Uterus (tissue), 4 donors: ENCODE measurements around the gene FSHR. TPM values are rescaled to one million over a fixed set of nuclear protein-coding genes. Genes with fewer than 3 reads are reported as not detected.

ENCODE experiments used
- DNase-seq, 2 donors: peaks; one replicate each; pipeline ENCODE4 v3.0.0-alpha.2; 2019 to 2020
- H3K27ac ChIP-seq, 2 donors: fragments of 200-600 bp; sonication (generic); 1 replicate in 1 of 2; 2 replicates in 1 of 2; pipeline ENCODE4 v1.5.1; 2016 to 2018
- H3K27me3 ChIP-seq, 2 donors: fragments of 200-600 bp; sonication (generic); one replicate each; pipeline ENCODE4 v1.5.1; 2018 to 2019; ENCODE audit warnings: control low read depth in 1 of 2
- H3K36me3 ChIP-seq, 2 donors: fragments of 200-600 bp; sonication (generic); one replicate each; pipeline ENCODE4 v1.5.1; 2019; ENCODE audit warnings: control low read depth in 1 of 2
- H3K4me1 ChIP-seq, 2 donors: fragments of 200-600 bp; sonication (generic); one replicate each; pipeline ENCODE4 v1.5.1; 2018 to 2019; ENCODE audit warnings: control low read depth in 1 of 2
- H3K4me3 ChIP-seq, 2 donors: fragments of 200-600 bp; sonication (generic); 1 replicate in 1 of 2; 2 replicates in 1 of 2; pipeline ENCODE4 v1.5.1; 2018 to 2019; ENCODE audit warnings: mild to moderate bottlenecking in 1 of 2
- H3K9me3 ChIP-seq, 2 donors: fragments of 200-600 bp; sonication (generic); one replicate each; pipeline ENCODE4 v1.5.1; 2019; ENCODE audit warnings: control low read depth in 1 of 2
- POLR2A ChIP-seq, 2 donors: fragments of 450-650 bp; IDR thresholded peaks; one replicate each; pipeline ENCODE4 v1.6.1; 2016; ENCODE audit warnings: antibody characterized with exemption in 2 of 2, mild to moderate bottlenecking in 1 of 2, moderate library complexity in 1 of 2
- intact Hi-C: fragments of 100-400 bp; cut with DNase I; formaldehyde crosslinking; loops from one replicate; pipeline ENCODE4 v1.15.1; 2023; ENCODE audit warnings: low total_unique reads
- total RNA-seq, 4 donors: library from RNA; depleted of rRNA in 3 of 4; stranded (reverse); fragments of >200 nt in 3 of 4; gene quantifications; one replicate each; pipeline versions ENCODE4 v1.1.0 to v1.2.4, GENCODE V29; 2014 to 2023
- TF ChIP-seq, protein P1 (sequence below), 4 experiments: fragments of 200-600 bp in 2 of 4; fragments of 450-650 bp in 2 of 4; sonication (generic) in 2 of 4; IDR thresholded peaks; one replicate each; pipeline ENCODE4 v1.5.1; 2016 to 2019; ENCODE audit warnings: antibody characterized with exemption in 4 of 4, mild to moderate bottlenecking in 2 of 4, moderate library complexity in 1 of 4
- donor health status: DM: yes; HTN: yes; CAD: no.

The FSHR gene
- total RNA-seq, 4 donors from 2014 or later: not detected

GRCh38 chr2:49129034-49129433 is 25.3 kb downstream of the FSHR start:
- H3K27ac ChIP-seq: no peak overlapping the region
- intact Hi-C loops: no loop called here
- TF ChIP-seq, protein P1, sequence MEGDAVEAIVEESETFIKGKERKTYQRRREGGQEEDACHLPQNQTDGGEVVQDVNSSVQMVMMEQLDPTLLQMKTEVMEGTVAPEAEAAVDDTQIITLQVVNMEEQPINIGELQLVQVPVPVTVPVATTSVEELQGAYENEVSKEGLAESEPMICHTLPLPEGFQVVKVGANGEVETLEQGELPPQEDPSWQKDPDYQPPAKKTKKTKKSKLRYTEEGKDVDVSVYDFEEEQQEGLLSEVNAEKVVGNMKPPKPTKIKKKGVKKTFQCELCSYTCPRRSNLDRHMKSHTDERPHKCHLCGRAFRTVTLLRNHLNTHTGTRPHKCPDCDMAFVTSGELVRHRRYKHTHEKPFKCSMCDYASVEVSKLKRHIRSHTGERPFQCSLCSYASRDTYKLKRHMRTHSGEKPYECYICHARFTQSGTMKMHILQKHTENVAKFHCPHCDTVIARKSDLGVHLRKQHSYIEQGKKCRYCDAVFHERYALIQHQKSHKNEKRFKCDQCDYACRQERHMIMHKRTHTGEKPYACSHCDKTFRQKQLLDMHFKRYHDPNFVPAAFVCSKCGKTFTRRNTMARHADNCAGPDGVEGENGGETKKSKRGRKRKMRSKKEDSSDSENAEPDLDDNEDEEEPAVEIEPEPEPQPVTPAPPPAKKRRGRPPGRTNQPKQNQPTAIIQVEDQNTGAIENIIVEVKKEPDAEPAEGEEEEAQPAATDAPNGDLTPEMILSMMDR (IDR thresholded peaks at IDR 0.05): no peak
- no peak for TF ChIP-seq POLR2A (IDR thresholded peaks at IDR 0.05)
- H3K36me3 ChIP-seq: no peaks in the 10 kb centered on the region
- no peaks in the 10 kb centered on the region for H3K9me3 ChIP-seq
- H3K4me1 ChIP-seq: no peaks in the 10 kb centered on the region
- H3K4me3 ChIP-seq: no peak overlapping the region
- no peaks in the 10 kb centered on the region for H3K27me3 ChIP-seq
- DNase-seq: no peak

GRCh38 chr2:49123600-49123999 is 30.7 kb downstream of the FSHR start:
- intact Hi-C loops: no loop called here
- no peak for DNase-seq
- Histone ChIP-seq H3K9me3 (no peaks in the 10 kb centered on the region), H3K36me3 (no peaks in the 10 kb centered on the region), H3K4me3 (no peak overlapping the region), H3K4me1 (no peaks in the 10 kb centered on the region), H3K27ac (no peak overlapping the region), H3K27me3 (no peaks in the 10 kb centered on the region)
- TF ChIP-seq, protein P1 (IDR thresholded peaks at IDR 0.05): no peak
- no peak for TF ChIP-seq POLR2A (IDR thresholded peaks at IDR 0.05)

GRCh38 chr2:49122107-49122506 is 32.2 kb downstream of the FSHR start:
- DNase-seq: no peak
- intact Hi-C loops: no loop called here

GRCh38 chr2:49113046-49113445 is 41.3 kb downstream of the FSHR start:
- H3K4me3 ChIP-seq: no peak overlapping the region
- no peaks in the 10 kb centered on the region for H3K36me3 ChIP-seq
- H3K27me3 ChIP-seq: no peaks in the 10 kb centered on the region
- TF ChIP-seq POLR2A (IDR thresholded peaks at IDR 0.05): no peak
- TF ChIP-seq, protein P1 (IDR thresholded peaks at IDR 0.05): no peak
- H3K9me3 ChIP-seq: no peaks in the 10 kb centered on the region
- no peak for DNase-seq
- intact Hi-C loops: no loop called here
- H3K27ac ChIP-seq: no peak overlapping the region
- no peaks in the 10 kb centered on the region for H3K4me1 ChIP-seq

More at GRCh38 chr2:49122107-49122506, 32.2 kb downstream of the FSHR start:
- no peaks in the 10 kb centered on the region for H3K36me3 ChIP-seq
- no peak overlapping the region for H3K4me3 ChIP-seq
- no peak overlapping the region for H3K27ac ChIP-seq
- H3K4me1 ChIP-seq: no peaks in the 10 kb centered on the region
- no peaks in the 10 kb centered on the region for H3K9me3 ChIP-seq
- TF ChIP-seq, protein P1 (IDR thresholded peaks at IDR 0.05): no peak
- TF ChIP-seq POLR2A (IDR thresholded peaks at IDR 0.05): no peak
- no peaks in the 10 kb centered on the region for H3K27me3 ChIP-seq

DNA sequence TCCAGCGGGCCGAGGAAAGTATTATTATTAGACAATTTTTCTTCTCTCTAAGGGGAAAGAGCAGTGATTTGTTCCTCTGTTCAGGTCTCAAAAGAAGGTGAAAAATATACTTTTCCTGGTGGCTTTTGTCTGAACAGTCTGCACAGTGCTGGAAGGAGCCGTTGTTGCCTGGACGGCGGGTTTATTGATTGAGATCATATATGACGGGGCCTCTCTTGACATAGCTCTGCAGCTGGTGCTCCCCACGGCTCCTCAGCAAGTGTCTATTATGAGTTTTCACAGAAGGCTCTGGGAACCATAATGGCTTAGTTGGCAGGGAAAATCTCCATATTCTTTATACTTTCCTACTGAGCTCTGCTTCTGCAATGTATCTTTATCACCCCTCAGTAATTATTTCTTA is 42.9 kb downstream of the FSHR start:
- no peaks in the 10 kb centered on the region for H3K9me3 ChIP-seq
- no peak overlapping the region for H3K27ac ChIP-seq
- H3K4me3 ChIP-seq: no peak overlapping the region
- no peak for DNase-seq
- intact Hi-C loops: no loop called here
- TF ChIP-seq POLR2A (IDR thresholded peaks at IDR 0.05): no peak
- TF ChIP-seq, protein P1 (IDR thresholded peaks at IDR 0.05): no peak
- no peaks in the 10 kb centered on the region for H3K4me1 ChIP-seq
- H3K27me3 ChIP-seq: no peaks in the 10 kb centered on the region
- no peaks in the 10 kb centered on the region for H3K36me3 ChIP-seq
